COR-L47 (cell line): Measurements from ENCODE around the gene NOB1.
"Not testable (repeated sequence)": the region's sequence is repeated elsewhere in the genome, so short reads cannot be mapped to it uniquely, and the experiment has no call there.

Experiments
- DNase-seq: peaks from one replicate; lab custom pipeline; 2025; lab: John Stamatoyannopoulos, UW

NOB1 gene

DNA sequence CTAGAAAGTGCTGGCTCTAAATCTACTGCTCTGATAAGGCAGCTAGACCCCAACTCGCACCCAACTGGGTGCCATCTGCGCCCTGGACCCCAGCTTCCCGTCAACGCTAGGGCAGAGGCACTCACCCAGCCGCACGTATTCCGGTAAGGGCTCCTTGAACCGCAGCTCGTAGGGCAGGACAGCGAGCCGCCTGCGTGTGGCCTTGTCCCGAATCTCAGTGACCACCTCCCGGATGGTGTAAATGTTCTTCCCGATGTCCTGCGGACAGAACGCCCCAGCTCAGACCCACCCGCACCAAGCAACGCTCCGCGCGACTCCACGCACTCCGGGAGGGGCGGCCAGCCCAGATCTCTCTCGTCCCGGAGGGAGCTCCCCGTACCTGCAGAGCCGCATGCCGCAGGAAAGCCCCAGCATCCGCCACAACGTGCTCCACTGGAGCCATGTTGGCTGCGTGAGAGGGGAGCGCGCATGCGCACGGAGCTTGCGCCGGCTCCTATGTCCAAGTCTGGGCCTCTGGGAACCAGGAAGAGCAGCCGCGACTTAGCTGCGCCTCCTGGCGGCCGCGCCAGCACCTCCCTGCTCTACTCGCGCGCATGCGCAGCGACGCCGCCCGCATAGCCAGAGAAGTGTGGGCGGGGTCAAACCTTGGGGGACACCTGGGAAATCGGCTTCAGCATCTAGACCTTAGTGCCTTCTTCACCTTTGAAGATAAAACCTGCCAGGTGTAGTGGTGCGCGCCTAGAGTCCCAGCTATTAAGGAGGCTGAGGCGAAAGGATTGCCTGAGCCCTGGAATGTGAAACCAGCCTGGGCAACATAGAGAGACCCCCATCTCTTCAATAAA is at the start of gene NOB1:
Gene NOB1, minus strand, starts transcription at position 458 of the 842 bp plus-strand sequence. Its CDS starts 16 bp downstream, at position 442.
- DNase-seq, result peak; percentile 95

GRCh38 chr16:69804297-69804696 is 49.6 kb upstream of the NOB1 start:
- DNase-seq, result no peak

GRCh38 chr16:69799611-69800031 is 44.9 kb upstream of the NOB1 start:
- no peak for DNase-seq

GRCh38 chr16:69798466-69798865 is 43.7 kb upstream of the NOB1 start:
- DNase-seq, result no peak

- peak; percentile 57 for DNase-seq
These were observed 41.8 kb upstream of the NOB1 start for GRCh38 chr16:69796285-69797118.

GRCh38 chr16:69794486-69794885 is 39.8 kb upstream of the NOB1 start:
- DNase-seq, result no peak

GRCh38 chr16:69793526-69793925 is 38.8 kb upstream of the NOB1 start:
- no peak for DNase-seq

DNA sequence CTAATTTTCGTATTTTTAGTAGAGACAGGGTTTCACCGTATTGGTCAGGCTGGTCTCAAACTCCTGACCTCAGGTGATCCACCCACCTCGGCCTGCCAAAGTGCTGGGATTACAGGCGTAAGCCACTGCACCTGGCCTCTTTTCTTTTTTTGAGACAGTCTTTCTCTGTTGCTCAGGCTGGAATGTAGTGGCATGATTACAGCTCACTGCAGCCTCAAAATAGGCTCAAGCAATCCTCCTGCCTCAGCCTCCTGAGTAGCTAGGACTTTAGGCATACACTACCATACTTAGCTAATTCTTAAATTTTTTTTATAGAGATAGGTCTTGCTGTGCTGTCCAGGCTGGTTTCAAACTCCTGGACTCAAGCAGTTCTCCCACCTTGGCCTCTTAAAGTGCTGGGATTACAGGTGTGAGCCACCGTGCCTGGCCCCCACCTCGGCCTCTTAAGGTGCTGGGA is 36.7 kb upstream of the NOB1 start:
- DNase-seq, result not testable (repeated sequence)

- no peak for DNase-seq
These were observed 33.2 kb upstream of the NOB1 start for GRCh38 chr16:69787883-69788282.

DNA sequence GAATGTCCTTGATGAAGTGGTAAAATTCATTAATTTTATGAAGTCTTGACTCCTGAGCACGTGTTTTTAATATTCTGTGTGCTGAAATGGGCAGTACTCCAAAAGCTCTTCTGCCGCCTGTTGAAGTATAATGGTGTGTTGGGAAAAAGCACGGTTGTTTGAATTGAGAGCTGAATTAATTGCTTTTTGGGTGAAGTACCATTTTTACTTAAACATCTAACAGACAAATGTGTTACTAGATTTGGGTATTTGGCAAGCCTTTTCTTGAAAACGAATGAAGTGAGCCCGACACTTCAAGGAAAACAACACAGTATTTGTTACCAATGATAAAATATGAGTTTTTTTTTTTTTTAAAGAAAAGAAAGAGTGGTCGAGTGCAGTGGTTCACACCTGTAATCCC is 29.9 kb upstream of the NOB1 start:
- no peak for DNase-seq

- no peak for DNase-seq
These were observed 26.4 kb upstream of the NOB1 start for GRCh38 chr16:69781118-69781517.

DNA sequence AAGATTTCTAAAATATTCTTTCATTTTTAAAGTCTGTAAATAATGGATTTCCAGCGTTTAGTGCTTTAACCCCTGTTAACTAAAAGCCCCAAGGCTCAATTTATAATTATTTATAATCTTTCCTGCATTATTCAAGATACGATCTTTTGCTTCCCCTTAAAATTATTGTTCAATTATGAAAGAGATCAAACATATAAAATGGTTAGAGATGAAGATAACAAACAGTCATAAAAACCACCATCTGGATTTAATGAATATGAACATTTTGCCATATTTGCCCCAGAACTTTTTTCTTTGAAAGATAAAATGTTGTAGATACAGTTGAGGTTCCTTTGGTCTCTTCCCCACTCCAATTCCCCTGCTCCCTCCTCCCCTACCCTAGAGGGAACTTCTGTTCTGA is 25.0 kb upstream of the NOB1 start:
- DNase-seq, result no peak

GRCh38 chr16:69775563-69775962 is 20.8 kb upstream of the NOB1 start:
- DNase-seq, result no peak

GRCh38 chr16:69773260-69773947 is 18.7 kb upstream of the NOB1 start:
- no peak for DNase-seq

DNA sequence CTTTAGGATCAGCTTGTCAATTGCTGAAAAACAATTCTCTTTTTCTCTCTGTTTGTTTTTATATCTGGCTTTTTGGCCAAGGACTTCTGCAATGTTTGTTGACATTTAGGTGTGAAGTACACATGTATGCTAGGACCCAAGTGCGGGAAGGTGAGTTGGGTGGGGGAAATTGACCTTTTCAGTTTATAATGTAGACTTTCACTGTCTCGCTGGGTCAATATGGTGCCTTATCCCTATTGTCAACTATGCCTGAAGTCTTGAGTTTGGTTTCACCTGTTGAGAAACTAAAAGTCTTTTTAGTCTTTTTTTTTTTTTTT is 16.9 kb upstream of the NOB1 start:
- no peak for DNase-seq

DNA sequence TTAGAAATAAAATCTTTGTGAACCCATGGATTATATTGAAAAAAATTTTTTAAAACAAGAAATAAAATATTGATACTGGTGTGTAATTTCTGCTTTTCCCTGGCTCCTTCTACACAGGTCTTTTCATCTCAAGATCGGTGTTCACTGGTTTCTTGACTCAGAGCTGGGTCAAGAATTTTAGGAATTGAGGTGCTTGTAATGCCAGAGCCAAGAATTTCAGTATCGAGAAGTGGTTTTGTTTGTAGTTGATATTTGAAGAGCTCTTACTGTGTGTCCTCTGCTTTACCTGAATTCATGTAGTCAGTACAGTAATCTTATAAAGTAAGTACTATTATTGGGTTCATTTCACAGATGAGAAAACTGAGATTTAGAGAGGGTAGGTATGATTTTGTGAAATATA is 14.7 kb upstream of the NOB1 start:
- no peak for DNase-seq

DNA sequence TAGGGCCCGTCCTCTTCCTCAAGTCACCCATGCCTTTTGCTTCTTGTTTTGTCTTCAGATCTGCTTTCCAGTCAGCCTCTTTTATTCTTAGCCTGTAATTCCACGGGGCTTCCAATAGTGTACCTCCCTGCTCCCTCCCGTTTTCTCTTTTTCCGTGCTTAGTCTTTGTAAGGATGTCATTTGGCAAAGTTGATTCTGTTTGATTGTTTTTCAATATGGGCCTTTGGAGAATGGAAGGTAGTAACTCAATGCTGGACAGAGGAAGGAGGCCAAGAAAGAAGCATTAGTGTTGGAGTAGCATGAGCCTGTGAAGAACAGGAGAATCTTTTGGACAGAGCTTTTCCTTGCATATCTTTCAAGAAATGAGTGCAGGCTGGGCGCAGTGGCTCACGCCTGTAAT is 13.9 kb upstream of the NOB1 start:
- no peak for DNase-seq

GRCh38 chr16:69767459-69768229 is 12.9 kb upstream of the NOB1 start:
- DNase-seq, result no peak

DNA sequence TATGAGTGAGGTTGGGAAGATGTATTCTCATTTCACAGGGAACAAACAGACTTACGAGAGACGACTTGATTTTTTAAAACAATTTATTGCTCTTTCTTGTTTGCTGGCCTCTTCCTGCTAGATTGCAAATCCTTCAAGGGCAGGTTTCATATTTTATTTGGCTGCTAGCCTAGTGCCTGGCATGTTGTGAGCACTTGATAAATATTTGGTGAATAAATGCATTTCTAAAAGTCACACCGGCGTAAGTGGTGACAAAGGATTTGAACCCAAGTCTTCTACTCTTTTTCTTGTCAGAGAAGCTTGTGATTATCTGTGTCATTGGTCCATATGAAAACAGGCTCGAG is 8.8 kb upstream of the NOB1 start:
- DNase-seq, result no peak

GRCh38 chr16:69762814-69763598 is 8.3 kb upstream of the NOB1 start:
- DNase-seq, result no peak
